HG03342 (cell line): Measurements from ENCODE around the gene DCLK1.

ENCODE experiments used
- ATAC-seq: cut with Tn5 transposase; IDR thresholded peaks from one replicate; pipeline ENCODE4 v1.9.1; 2021; ENCODE audit warnings: mild to moderate bottlenecking, moderate library complexity; ENCODE audit not compliant: unreplicated experiment

The DCLK1 gene

DNA sequence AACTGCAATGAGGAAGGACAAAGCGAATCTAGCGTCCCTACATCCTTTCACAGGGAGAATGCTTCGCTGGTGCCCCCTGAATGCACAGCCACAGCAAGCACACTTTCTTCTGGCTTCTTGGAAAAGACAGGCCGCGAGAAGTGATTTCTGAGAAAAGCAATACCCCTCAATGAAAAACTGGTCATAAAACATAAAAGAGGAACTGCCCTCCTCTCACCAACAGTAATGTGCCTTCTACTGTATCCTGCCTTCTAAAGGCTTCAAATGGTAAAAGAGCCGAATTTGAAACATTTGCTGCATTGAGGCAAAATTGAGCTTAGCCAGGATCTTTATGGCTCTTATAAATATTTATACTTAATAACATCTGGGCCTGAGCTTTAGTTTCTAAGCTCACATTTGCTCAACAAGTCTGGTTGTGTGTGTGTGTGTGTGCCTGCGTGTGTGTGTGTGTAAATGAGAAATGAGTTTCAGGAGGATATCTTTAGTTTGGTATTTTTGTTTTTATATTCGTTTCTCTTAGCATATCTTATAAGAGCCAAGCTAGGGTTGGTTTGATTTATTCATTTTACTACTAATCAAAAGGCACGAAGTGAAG, 408.6 kb downstream of the DCLK1 start:
- no peak for ATAC-seq

DNA sequence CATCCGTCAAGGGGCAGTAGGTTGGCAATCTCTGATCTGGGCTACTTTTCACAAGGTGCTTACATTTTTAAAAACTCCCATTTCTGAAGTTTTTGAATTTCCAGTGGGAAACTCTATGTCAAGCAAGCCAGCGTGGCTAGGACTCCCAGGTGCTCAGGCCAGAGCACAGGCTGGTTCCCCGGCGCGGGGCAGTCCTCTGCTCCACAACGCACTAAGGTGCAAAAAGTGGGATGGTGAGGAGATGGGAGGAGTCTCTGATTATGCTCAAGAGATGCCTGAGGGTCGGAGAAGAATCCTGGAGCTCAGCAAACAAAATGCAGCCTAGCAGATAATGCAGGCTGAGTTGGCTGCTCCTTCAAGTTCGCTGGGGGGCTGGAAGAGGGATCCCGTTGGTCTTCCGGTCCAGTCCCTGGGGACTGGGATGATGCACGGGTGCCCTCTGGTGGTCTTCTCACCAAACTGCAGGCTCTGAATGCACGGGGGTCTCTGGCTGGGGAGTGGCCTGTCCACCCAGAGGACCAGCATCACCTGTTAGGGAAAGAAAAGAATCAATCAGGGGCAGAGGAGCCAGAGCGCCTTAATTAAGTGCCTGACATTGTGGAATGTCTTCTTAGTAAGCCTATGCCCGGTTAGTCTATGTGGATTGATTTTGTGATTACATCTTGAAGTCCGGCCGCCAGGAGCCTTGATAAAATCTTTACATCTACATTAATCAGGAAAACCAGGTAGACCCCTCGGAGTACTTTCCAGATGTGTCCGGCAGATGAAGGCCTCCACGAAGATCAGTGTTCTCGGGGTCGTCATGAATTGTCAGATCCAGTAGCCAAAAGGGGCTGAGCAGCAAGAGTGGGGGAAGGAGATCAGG, 410.3 kb downstream of the DCLK1 start:
- ATAC-seq: no peak

DNA sequence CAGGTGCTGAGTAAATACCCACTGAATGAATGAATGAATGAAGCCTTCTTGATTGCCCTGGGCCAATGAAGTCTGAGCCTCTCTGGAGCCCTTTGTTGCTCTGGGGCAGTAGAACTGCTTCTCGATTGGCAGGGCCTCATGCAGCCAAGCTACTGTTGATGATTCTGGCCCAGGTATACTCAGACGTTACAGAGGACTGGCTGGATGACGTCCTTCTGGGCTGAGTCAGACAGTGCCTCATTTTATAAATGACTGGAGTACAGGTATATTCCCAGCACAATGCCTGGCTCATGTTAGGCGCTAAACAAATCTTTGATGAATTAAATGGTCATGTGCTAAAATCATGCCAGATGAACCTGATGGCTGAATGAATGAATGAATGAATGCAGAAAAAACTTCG, 410.9 kb downstream of the DCLK1 start:
- ATAC-seq: no peak
